MG63 (cell line): ENCODE data around the gene TTLL5. TPM values are rescaled to one million over a fixed set of nuclear protein-coding genes. Genes with fewer than 3 reads are reported as not detected.
A peak's percentile ranks its signal among the peaks of the same experiment; 100 is the strongest.

ENCODE experiments used
- DNase-seq: peaks from one replicate; pipeline ENCODE4 v3.0.0-alpha.2; 2020
- H3K27me3 ChIP-seq: fragments of 250-450 bp; sonication (Bioruptor Pico); 2 replicates; pipeline ENCODE4 v1.5.1; 2020; ENCODE audit warnings: mild to moderate bottlenecking, moderate library complexity
- H3K36me3 ChIP-seq: fragments of 250-450 bp; sonication (Bioruptor Pico); 2 replicates; pipeline ENCODE4 v1.5.1; 2020; ENCODE audit warnings: mild to moderate bottlenecking, moderate library complexity
- H3K4me3 ChIP-seq: fragments of 250-450 bp; sonication (Bioruptor Pico); 2 replicates; pipeline ENCODE4 v1.5.1; 2020; ENCODE audit warnings: mild to moderate bottlenecking, moderate library complexity
- H3K9me3 ChIP-seq: fragments of 250-450 bp; sonication (Bioruptor Pico); 2 replicates; pipeline ENCODE4 v1.5.1; 2020; ENCODE audit warnings: mild to moderate bottlenecking, moderate library complexity
- total RNA-seq: library from RNA; depleted of rRNA; stranded (reverse); fragments of >200 nt; shearing (Covaris generic); gene quantifications from 2 replicates; pipeline ENCODE4 v1.2.3, GENCODE V29; 2014; ENCODE audit warnings: low replicate concordance

The TTLL5 gene
- total RNA-seq, 1 experiment from 2014 or later = 12.9 TPM

DNA sequence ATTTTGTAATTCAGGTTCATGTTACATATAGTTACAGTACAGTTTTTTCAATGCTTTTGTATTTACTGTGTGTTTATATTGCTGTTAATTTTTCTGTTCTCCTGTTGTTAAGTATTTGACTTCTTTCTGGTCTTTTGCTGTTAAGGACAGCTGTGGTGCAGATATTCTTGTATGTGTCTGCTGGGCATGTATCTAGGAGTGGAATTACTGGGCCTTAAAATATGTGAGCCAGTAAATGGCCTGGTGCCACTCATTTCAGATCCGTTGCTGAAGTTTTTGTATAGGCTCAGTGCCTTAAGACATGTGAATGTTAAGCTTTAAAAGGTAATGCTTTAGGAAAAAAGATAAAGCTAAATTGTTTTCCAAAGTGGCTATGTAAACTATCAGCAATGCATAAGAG, 87.3 kb downstream of the TTLL5 start:
- Histone ChIP-seq H3K36me3 (no peaks in the 10 kb centered on the region), H3K9me3 (no peaks in the 10 kb centered on the region), H3K4me3 (no peak overlapping the region), H3K27me3 (no peaks in the 10 kb centered on the region)
- DNase-seq = no peak

- no peaks in the 10 kb centered on the region for H3K36me3 ChIP-seq
- H3K4me3 ChIP-seq = no peak overlapping the region
- DNase-seq = no peak
- no peaks in the 10 kb centered on the region for H3K9me3 ChIP-seq
- H3K27me3 ChIP-seq = no peaks in the 10 kb centered on the region
These were observed 90.2 kb downstream of the TTLL5 start for GRCh38 chr14:75751296-75751695.

DNA sequence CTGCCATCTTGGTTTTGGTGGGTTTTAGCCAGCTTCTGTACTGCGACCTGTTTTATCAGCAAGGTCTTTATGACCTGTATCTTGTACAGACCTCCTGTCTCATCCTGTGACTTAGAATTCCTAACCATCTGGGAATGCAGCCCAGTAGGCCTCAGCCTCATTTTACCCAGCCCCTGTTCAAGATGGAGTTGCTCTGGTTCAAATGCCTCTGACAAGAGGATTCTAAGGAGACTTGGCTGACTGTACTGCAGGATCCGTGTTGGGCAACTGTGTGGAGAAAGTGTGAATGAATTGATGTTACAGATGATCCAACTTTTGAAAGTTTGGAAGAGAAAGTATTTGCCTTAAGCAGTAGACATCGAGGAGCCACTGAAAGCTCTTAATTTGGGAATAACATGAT, 91.0 kb downstream of the TTLL5 start:
- H3K36me3 ChIP-seq = no peaks in the 10 kb centered on the region
- no peak overlapping the region for H3K4me3 ChIP-seq
- no peaks in the 10 kb centered on the region for H3K9me3 ChIP-seq
- no peaks in the 10 kb centered on the region for H3K27me3 ChIP-seq
- no peak for DNase-seq

DNA sequence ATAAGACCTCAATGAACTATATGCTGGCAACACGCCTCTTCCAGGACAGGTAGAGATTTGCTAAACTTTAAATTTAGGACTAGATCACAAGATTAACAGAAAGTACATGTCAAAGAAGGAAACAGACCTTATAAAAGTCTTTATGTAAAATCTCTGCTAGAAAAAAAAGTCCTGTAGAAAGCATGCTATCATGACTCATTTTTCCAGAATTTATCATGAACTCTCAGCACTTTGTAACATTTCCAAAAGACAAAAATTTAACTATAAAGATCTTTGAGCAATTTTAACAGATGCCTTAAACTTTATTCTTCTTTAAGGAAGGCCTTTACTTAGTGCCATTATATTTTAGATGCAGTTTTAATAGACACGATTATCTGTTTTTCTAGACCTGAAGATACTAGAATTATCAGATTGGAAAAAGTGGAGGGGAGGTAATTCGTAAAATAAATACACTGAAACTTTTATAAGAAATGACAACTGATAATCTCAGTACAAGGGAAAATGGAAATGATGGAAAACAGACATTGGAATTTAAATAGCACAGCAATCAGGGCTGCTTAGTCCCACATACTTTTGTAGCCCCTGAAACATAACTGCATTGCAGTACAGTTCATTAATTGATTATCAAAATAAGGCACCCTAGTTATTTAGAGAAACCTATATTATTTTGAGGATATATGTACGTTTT, 92.0 kb downstream of the TTLL5 start:
- Histone ChIP-seq H3K9me3 (no peaks in the 10 kb centered on the region), H3K36me3 (no peaks in the 10 kb centered on the region), H3K27me3 (no peaks in the 10 kb centered on the region), H3K4me3 (no peak overlapping the region)
- no peak for DNase-seq

GRCh38 chr14:75753696-75754095, 92.7 kb downstream of the TTLL5 start:
- no peaks in the 10 kb centered on the region for H3K9me3 ChIP-seq
- no peak overlapping the region for H3K4me3 ChIP-seq
- no peaks in the 10 kb centered on the region for H3K36me3 ChIP-seq
- no peaks in the 10 kb centered on the region for H3K27me3 ChIP-seq
- no peak for DNase-seq

DNA sequence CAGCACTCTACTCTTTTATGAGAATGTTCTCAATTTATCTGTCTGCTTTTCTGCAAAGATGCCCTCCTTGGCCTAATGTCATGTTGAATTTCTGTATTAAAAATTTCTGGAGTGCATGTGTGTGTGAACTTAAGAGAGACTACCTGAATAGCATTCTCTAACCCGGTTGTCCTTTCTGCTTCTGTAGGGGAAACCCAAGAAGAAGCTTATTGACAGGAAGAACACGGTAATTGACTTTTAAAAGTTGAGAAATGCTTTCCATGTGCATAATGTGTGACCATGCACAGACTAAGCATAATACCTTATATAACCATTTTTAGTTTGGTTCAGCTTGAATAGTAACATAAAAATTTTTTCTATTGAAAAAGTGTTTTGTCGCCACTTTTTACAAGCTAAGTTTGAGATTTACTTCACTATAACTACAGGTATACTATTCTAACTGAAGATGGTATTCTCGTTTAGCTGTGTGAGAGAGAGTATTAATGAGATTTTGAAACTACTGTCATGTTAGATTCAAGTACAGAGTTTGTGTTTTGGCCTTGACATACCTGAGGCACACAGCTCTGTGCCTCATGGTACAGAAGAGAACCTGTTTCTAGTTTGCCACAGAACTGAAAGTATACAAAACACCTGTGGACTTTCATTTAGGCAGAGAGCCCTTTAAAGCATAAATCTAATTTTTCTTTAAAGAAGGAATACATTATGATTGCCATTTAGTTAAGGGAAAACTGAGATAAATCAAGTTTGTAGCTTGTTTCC, 96.8 kb downstream of the TTLL5 start:
- no peak overlapping the region for H3K4me3 ChIP-seq
- DNase-seq = no peak
- no peaks in the 10 kb centered on the region; the same call in 1 of the 2 replicates for H3K36me3 ChIP-seq
- H3K27me3 ChIP-seq = no peaks in the 10 kb centered on the region
- H3K9me3 ChIP-seq = no peaks in the 10 kb centered on the region

DNA sequence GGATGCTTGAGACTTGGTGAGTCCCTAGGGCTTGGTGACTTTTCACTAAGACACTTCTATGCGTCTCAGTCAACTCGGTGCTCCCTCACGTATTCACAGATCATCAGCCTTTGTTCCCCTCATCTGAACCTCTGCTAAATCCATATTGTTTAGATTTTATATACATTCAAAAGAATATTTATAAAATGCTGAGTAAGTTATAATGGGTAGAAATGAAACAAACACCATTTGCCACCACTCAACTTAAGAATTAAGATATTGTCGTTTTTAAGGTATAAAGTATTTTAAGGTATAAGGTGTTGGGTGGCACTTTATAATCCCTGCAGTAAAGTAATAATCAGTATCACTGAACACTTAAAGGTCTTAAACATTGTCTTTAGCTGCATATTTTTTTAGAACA, 103.0 kb downstream of the TTLL5 start:
- H3K4me3 ChIP-seq = no peak overlapping the region
- H3K9me3 ChIP-seq = no peaks in the 10 kb centered on the region
- no peaks in the 10 kb centered on the region for H3K27me3 ChIP-seq
- no peak for DNase-seq
- no peaks in the 10 kb centered on the region; the same call in 1 of the 2 replicates for H3K36me3 ChIP-seq

- Histone ChIP-seq H3K9me3 (no peaks in the 10 kb centered on the region), H3K36me3 (no peaks in the 10 kb centered on the region), H3K27me3 (no peaks in the 10 kb centered on the region), H3K4me3 (no peak overlapping the region)
- no peak for DNase-seq
These were observed 108.1 kb downstream of the TTLL5 start for GRCh38 chr14:75769047-75769685.

- no peak for DNase-seq
- Histone ChIP-seq H3K9me3 (no peaks in the 10 kb centered on the region), H3K36me3 (no peaks in the 10 kb centered on the region), H3K4me3 (no peak overlapping the region), H3K27me3 (no peaks in the 10 kb centered on the region)
These were observed 109.6 kb downstream of the TTLL5 start for GRCh38 chr14:75770635-75771034.

- Histone ChIP-seq H3K27me3 (no peaks in the 10 kb centered on the region), H3K9me3 (no peaks in the 10 kb centered on the region), H3K36me3 (no peaks in the 10 kb centered on the region), H3K4me3 (no peak overlapping the region)
- DNase-seq = no peak
These were observed 110.5 kb downstream of the TTLL5 start for GRCh38 chr14:75771595-75771994.

- DNase-seq = no peak
- Histone ChIP-seq H3K4me3 (no peak overlapping the region), H3K36me3 (no peaks in the 10 kb centered on the region), H3K9me3 (no peaks in the 10 kb centered on the region), H3K27me3 (no peaks in the 10 kb centered on the region)
These were observed 112.0 kb downstream of the TTLL5 start for GRCh38 chr14:75773046-75773445.

DNA sequence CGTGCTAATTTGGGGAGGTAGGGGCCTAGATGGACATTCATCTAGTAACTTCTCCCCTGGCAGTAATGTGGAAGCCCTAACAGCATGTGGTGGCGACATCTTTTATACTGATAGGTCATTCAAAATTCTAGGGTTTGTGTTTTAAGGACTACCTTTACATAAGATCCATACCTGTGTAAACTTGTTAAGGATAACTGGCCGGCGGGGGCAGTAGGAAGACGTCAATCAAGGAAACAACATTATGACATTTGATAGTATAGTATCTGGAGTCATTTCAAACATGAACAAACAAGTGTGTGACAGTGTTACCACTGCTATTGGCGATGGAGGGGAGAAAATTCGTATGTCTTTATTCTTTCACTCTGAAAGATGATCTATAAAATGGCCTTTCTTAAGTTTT, 120.0 kb downstream of the TTLL5 start:
- H3K36me3 ChIP-seq = no peaks in the 10 kb centered on the region
- no peaks in the 10 kb centered on the region for H3K27me3 ChIP-seq
- H3K9me3 ChIP-seq = no peaks in the 10 kb centered on the region
- DNase-seq = no peak
- H3K4me3 ChIP-seq = no peak overlapping the region

DNA sequence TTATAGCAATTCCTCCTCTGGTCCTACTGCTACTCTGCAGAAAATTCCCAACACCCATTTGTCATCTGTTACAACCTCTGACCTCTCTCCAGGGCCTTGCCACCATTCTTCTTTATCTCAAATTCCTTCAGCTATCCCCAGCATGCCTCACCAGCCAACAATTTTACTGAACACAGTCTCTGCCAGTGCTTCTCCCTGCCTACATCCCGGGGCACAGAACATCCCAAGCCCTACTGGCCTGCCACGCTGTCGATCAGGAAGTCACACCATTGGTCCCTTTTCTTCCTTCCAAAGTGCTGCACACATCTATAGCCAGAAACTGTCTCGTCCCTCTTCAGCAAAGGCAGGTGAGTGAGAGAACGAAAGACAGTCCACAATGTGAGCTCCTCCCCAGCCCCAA, 122.1 kb downstream of the TTLL5 start:
- no peak overlapping the region for H3K4me3 ChIP-seq
- H3K36me3 ChIP-seq = no peaks in the 10 kb centered on the region
- DNase-seq = no peak
- no peaks in the 10 kb centered on the region for H3K27me3 ChIP-seq
- no peaks in the 10 kb centered on the region for H3K9me3 ChIP-seq

DNA sequence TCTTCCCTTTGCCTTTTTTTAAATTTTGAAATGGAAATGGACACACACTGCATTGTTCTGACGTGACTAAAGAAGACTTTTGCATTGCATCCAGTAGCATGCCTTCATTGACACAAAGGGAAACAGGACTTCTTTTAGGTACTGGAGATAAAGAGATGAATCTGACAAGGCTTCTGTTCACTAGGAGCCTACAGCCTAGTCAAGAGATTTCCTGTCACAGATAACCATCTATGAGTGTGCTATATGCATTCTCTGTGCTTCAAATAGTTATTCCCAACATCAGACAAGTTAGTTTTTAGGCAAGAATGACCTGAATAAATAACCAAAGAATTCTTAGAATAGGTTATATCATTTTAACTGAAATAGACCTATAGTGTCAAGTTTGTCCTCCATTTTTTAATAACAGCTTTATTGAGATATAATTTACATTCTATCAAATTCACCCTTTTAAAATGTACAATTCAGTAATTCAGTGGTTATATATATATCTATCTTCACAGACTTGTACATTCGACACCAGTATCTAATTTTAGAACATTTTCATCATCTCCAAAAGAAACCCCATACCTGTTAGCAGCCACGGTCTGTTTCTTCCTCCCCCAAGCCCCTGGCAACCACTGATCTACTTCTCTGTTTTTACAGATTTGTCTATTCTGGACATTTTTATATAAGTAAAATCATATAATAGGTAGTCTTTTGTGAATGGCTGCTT, 122.7 kb downstream of the TTLL5 start:
- no peaks in the 10 kb centered on the region for H3K9me3 ChIP-seq
- no peak for DNase-seq
- no peaks in the 10 kb centered on the region for H3K27me3 ChIP-seq
- H3K4me3 ChIP-seq = no peak overlapping the region
- no peaks in the 10 kb centered on the region for H3K36me3 ChIP-seq

DNA sequence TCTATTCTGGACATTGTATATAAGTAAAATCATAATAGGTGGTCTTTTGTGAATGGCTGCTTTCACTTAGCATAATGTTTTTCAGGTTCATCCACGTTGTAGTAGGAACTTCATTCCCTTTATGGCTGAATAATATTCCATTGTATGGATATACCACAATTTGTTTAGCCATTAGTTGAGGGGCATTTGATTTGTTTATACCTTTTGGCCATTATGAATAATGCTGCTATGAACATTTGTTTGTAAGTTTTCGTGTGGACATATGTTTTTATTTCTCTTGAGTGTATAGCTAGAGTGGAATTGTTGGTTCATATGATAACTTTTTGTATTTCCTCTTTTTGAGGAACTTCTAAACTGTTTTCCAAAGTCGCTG, 123.3 kb downstream of the TTLL5 start:
- DNase-seq = no peak
- Histone ChIP-seq H3K9me3 (no peaks in the 10 kb centered on the region), H3K36me3 (no peaks in the 10 kb centered on the region), H3K4me3 (no peak overlapping the region), H3K27me3 (no peaks in the 10 kb centered on the region)

DNA sequence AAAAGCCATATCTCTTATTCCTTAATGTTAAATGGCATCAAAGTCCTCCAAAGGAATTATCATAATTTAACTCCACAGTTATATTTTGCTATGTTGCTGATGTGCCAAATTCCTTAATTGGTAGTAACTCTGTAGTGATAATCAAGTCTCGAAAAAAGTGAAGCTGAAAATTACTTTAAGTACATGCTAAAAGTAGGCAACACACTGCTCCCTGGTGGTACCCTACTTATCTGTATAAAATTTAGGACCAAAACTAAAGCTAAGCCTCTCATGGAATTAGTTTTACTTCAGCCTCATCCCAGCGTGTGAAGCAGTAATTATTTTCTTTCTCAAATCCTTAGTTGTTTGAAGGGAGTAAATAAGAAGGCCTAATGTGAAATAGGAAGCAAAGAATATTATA, 132.8 kb downstream of the TTLL5 start:
- no peaks in the 10 kb centered on the region for H3K27me3 ChIP-seq
- no peaks in the 10 kb centered on the region for H3K36me3 ChIP-seq
- no peaks in the 10 kb centered on the region for H3K9me3 ChIP-seq
- H3K4me3 ChIP-seq = no peak overlapping the region
- DNase-seq = no peak

GRCh38 chr14:75794615-75795038, 133.6 kb downstream of the TTLL5 start:
- H3K9me3 ChIP-seq = no peaks in the 10 kb centered on the region
- H3K27me3 ChIP-seq = no peaks in the 10 kb centered on the region
- DNase-seq = peak; percentile 8
- no peak overlapping the region for H3K4me3 ChIP-seq
- no peaks in the 10 kb centered on the region for H3K36me3 ChIP-seq
